HG02798 (cell line): ENCODE results near the gene CDK5R2.
A peak's percentile ranks its signal among the peaks of the same experiment; 100 is the strongest.
"Not testable (repeated sequence)": the region's sequence is repeated elsewhere in the genome, so short reads cannot be mapped to it uniquely, and the experiment has no call there.

Experiments
- ATAC-seq: cut with Tn5 transposase; IDR thresholded peaks from one replicate; pipeline ENCODE4 v1.9.1; 2021; ENCODE audit warnings: mild to moderate bottlenecking; ENCODE audit not compliant: unreplicated experiment, poor library complexity

CDK5R2 gene

DNA sequence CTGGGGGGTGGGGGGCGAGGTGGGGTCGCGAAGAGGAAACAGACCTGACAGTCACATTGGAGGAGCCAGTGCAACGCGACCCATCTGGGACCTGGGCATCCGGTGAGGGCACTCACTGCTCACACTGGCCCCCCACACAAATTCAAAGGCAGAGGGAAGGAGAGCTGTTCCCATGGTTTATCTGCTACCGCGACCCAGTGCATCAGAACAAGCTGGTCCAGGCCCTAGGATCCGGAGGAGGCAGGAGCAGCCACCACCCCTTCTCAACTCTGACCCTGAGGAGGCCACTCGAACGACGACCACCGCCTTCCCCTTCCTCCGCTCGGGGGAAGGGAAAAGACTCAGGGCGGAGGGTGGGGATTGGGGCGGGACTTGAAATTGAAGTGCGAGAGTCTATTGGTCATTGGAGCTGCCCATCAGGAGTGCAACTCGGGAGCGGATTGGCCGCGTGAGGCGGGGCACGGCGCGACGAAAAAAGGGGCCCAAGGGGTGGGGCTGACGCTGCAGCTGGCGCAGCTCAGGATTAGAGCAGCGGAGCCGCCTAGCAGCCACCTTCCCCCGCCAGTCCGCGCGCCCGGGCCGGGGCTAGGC, at the start of gene CDK5R2:
TSS of gene CDK5R2 (plus strand) at position 526 of the 591 bp plus-strand sequence. CDS start 155 bp downstream, outside the sequence.
- ATAC-seq = peak; percentile 98

DNA sequence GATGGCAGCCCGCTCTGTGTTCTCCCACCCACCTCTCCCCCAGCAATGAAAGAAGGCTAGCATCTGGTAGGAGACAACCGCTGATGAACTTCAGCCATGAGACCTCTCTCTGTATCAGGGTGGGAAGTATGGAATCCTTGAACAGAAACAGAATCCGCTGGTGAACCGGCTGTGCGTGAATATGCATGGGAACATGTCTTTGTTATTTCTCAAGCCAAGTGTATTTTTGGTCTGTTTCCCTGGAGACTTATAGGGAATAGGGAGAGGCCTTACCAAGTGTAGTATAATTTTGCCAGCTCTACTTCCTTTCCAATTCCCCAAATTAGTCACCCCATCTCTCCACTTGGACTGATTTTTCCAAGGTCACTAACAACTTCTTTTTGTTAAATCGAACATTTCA, 48.7 kb upstream of the CDK5R2 start:
- ATAC-seq = no peak

- ATAC-seq = no peak
Observed at GRCh38 chr2:218920504-218920903, 39.0 kb upstream of the CDK5R2 start.

DNA sequence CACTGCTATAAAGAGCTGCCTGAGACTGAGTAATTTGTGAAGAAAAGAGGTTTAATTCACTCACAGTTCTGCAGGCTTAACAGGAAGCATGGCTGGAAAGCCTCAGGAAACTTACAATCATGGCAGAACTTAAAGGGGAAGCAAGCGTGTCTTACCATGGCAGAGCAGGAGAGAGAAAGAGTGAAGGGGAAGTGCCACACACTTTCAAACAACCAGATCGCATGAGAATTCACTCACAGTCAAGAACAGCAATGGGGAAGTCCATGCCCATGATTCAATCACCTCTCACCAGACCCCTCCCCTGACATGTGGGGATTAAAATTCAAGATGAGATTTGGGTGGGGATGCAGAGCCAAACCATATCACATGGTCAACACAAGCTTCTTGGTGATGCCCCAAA, 34.7 kb upstream of the CDK5R2 start:
- no peak for ATAC-seq

GRCh38 chr2:218925434-218925833, 34.0 kb upstream of the CDK5R2 start:
- ATAC-seq = no peak

- no peak for ATAC-seq
Observed at GRCh38 chr2:218927422-218927821, 32.0 kb upstream of the CDK5R2 start.

GRCh38 chr2:218927876-218928275, 31.6 kb upstream of the CDK5R2 start:
- ATAC-seq = no peak

DNA sequence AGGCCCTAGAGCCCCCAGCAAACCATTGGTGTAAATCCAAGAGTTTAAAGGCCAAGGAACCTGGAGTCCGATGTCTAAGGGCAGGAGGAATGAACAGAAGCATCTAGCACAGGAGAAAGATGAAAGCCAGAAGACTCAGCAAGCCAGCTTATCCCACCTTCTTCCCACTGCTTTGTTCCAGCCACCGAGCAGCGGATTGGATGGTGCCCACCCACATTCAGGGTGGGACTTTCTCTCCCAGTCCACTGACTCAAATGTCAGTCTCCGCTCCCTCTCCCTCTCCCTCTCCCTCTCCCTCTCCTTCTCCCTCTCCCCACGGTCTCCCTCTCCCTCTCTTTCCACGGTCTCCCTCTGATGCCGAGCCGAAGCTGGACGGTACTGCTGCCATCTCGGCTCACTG, 29.0 kb upstream of the CDK5R2 start:
- ATAC-seq = not testable (repeated sequence)

DNA sequence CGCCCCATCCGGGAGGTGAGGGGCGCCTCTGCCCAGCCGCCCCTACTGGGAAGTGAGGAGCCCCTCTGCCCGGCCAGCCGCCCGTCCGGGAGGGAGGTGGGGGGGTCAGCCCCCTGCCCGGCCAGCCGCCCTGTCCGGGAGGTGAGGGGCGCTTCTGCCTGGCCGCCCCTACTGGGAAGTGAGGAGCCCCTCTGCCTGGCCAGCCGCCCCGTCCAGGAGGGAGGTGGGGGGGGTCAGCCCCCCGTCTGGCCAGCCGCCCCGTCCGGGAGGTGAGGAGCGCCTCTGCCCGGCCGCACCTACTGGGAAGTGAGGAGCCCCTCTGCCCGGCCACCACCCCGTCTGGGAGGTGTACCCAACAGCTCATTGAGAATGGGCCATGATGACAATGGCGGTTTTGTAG, 27.7 kb upstream of the CDK5R2 start:
- not testable (repeated sequence) for ATAC-seq

GRCh38 chr2:218944759-218945404, 14.6 kb upstream of the CDK5R2 start:
- ATAC-seq = no peak

DNA sequence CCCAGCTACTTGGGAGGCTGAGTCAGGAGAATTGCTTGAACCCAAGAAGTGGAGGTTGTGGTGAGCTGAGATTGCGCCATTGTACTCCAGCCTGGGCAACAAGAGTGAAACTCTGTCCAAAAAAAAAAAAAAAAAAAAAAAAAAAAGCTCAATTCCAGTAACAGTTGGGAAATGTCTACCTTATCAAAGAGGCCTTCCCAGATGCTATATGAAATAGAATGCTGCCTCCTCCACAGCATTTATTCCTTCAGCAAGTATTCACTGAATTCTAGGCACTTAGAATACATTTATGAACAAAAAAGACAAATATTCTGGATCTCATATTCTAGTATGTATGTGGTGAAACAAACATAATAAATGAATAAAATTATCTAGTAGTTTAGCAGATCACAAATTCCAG, 12.8 kb upstream of the CDK5R2 start:
- no peak for ATAC-seq

DNA sequence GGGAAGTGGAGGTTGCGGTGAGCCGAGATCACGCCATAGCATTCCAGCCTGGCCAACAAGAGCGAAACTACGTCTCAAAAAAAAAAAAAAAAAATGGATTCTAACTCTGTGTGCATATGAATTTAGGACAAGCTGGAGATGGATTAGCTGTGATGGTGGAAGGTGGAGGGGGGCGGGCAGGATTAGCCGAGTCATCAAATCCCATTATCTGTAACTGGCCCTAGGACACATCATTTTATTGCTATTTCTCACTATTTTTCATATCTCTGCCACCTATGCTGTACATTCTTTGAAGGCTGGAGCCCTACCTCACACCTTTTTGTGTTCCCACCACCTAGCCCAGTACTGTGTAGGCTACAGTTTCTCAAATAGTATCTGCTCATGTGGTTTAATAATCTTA, 7.3 kb upstream of the CDK5R2 start:
- ATAC-seq = no peak

DNA sequence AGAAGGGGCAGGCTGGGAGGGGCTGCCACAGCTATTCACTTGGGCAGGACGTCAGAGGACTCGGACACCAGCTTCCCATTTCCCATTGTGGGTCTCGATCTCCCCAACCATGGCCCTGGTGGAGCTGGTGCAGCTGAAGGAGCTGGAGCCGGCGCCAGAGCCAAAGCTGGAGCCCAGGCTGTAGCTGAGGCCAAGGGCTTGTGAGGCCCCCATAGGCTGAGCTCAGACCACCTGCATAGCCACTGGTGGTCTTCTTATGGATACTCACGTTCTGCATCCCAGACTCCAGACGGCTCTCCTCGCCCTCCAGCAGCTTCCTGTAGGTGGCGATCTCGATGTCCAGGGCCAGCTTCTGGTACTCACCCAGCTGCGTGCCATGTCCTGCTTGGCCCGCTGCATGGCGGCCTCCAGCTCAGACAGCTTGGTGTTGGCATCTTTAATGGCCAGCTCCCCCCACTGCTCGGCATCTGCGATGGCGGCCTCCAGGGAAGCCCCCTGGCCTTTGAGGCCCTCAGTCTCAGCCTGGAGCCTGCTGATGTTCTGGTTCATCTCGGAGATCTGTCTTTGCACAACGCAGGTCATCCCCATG, 6.0 kb upstream of the CDK5R2 start:
- ATAC-seq = no peak

DNA sequence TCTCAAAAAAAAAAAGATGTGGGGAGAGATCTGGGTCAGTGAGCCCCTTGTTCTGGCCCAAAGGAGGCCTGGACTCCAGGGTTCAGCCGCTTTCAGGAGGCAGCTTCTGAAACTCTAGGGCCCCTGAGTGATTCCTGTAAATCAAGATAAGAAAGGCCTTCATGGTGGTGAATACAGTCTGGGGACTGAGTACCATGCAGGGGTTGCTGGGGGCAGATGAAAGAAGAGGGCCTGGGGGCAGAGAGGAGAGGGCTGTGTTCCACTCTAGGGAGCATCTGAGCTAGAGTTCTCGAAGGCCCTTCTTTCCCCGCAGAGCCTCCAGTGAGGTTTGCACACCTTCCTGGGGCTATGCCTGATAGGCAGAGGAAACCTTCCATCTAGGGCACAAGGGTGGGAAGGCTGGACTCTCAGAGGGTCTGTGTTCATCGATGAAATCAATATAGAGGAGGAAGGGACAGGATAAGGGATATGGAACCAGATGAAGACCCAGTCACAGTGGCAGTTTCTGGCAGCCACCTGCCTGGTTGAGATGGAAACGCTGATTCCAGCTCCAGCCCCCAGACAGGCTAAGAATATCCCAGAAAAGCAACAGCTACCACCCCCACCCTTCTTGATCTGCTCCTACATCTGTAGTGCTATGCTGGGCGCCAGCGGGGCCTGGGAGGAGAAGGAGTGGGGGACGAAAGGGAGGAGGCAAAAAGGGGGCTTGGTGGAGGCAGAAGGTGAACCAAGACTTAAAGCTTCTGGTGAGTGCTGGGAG, 4.7 kb upstream of the CDK5R2 start:
- no peak for ATAC-seq

- ATAC-seq = no peak
Observed at GRCh38 chr2:218956039-218956438, 3.4 kb upstream of the CDK5R2 start.

DNA sequence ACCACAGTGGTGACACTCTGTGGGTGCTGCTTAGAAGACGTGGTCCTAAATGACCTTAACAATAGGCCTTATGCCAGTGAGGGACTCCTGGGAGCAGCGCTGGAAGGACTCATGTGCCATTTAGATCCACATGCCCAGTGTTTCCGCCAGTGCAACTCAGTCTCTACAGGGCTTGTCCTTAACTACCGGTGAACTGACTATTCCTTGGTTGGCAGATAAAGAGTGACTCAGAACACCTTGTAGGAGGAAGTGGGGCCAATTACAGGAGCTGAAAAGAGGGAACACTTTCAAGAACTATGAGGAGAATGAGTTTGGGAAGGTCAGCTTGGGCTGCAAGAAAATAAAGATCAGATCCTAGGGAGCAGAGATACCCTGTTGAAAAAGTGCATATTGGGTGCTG, 1.8 kb upstream of the CDK5R2 start:
- no peak for ATAC-seq

DNA sequence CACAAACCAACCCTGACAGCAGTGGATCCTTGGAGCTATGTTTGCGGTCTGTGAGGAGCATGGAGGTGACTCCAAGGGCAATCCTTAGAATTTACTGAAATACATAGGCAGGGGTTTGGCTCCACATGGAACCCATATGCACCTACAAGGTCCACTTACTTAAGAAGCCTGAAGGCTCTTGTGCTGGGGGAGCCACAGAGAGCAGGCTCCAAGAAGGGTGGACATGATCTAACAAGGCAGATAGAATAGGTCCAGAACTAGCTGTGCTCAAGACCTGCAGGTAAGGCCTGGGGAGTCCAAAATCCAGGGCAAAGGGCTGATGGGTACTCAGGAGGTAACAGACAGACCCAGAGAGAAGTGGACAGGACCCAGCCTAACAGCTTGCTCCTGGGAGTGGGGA, 1.2 kb upstream of the CDK5R2 start:
- no peak for ATAC-seq

GRCh38 chr2:218959761-218960308, 369 bp downstream of the CDK5R2 start:
- ATAC-seq = no peak

DNA sequence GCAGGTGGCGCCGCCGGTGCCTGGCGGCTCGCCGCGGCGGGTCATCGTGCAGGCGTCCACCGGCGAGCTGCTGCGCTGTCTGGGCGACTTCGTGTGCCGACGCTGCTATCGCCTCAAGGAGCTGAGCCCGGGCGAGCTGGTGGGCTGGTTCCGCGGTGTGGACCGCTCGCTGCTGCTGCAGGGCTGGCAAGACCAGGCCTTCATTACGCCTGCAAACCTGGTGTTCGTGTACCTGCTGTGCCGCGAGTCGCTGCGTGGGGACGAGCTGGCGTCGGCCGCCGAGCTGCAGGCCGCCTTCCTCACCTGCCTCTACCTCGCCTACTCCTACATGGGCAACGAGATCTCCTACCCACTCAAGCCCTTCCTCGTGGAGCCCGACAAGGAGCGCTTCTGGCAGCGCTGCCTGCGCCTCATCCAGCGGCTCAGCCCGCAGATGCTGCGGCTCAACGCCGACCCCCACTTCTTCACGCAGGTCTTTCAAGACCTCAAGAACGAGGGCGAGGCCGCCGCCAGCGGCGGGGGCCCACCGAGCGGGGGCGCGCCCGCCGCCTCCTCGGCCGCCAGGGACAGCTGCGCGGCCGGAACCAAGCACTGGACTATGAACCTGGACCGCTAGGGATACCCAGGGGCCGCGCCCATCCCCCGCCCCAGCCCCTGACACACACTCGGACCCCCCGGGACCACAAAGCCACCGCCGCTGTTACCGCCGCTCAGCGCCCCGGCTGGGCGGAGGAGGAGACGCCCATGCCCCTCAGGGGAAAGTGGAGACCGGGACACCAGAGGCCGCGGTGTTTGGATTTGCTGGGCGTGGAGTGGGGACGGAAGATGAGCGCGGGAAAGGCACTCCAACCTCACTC, 1.1 kb downstream of the CDK5R2 start:
- ATAC-seq = no peak

DNA sequence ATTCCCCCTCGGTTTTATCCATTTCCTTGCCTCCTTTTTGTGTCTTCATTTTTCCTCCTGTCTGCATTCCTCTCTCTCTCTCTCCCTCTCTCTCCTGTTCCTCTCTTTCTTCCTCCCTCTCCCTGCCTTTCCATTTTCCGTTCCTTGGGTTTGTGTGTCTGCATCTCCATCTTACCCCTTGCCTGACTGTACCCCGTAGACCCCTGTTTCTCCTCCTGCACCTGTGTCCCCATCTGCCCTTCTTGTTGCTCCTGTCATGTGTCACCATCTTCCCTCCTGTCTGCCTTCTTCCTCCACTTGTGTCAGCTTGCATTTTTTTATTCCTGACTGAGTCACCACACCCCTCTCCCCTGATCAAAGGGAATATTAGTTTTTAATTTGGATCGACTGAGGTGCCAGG, 1.8 kb downstream of the CDK5R2 start:
- ATAC-seq = no peak
